ENCODE results near the gene NPY.

DNA sequence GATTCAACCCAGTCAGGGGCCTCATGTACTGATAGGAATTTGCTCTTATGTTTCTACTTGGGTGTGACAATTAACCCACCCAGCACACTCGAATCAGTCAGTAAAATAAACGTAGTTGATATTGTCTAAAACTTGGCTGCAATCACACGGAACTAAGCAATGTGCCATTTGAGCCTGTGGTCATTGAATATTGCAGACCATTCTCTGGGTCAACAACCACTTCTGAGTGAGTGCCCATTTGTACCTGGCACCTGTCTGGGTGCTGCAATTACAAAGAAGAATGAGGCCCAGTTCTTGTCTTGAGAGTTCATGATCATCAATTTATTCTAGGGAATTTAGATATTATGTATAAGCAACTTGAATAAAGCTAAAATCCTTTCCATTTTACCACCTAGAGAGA lies 29.8 kb downstream of the NPY start:
- TF ChIP-seq RAD21 (IDR thresholded peaks at IDR 0.05 in 1 of 2, conservative IDR thresholded peaks at IDR 0.05 in 1 of 2; ENCODE audit: low read depth in 2 of 2, low read length in 2 of 2) (no peak), CEBPB (IDR thresholded peaks at IDR 0.05; ENCODE audit: low read depth, low read length) (no peak), RFX5 (IDR thresholded peaks at IDR 0.05; ENCODE audit: borderline replicate concordance, low read depth, low read length) (no peak), RBBP5 (IDR thresholded peaks at IDR 0.05; ENCODE audit: borderline replicate concordance, low read depth, low read length) (no peak), CTBP2 (IDR thresholded peaks at IDR 0.05; ENCODE audit: borderline replicate concordance, insufficient read depth, insufficient read length, low read length) (no peak), SUZ12 (IDR thresholded peaks at IDR 0.05; ENCODE audit: low read length) (no peak)

All from H1 (cell line).